T-helper 1 cell treated with Interleukin-12 subunit alpha and Interleukin-12 subunit beta and Interleukin-4 antibody, amounts not matched to agents 30 μg/mL and 1 μg/mL, for 36 hours (primary cell): ENCODE data around the gene SELENOO.

Experiments used
- H3K27ac Mint-ChIP-seq: one replicate; pipeline ENCODE4 v1.8.0; 2021; ENCODE audit warnings: mild to moderate bottlenecking, mixed read lengths
- H3K27me3 Mint-ChIP-seq: one replicate; pipeline ENCODE4 v1.8.0; 2021; ENCODE audit warnings: low read depth, mixed read lengths
- H3K36me3 Mint-ChIP-seq: one replicate; pipeline ENCODE4 v1.8.0; 2021; ENCODE audit warnings: low read depth, mixed read lengths
- H3K4me1 Mint-ChIP-seq: one replicate; pipeline ENCODE4 v1.8.0; 2021; ENCODE audit warnings: low read depth, mixed read lengths
- H3K4me3 Mint-ChIP-seq: one replicate; pipeline ENCODE4 v1.8.0; 2021; ENCODE audit warnings: mild to moderate bottlenecking, moderate library complexity, mixed read lengths
- H3K9me3 Mint-ChIP-seq: one replicate; pipeline ENCODE4 v1.8.0; 2021; ENCODE audit warnings: mixed read lengths

Gene SELENOO

GRCh38 chr22:50252082-50253045, 51.6 kb downstream of the SELENOO start:
- Mint-ChIP-seq H3K27me3 (no peaks in the 10 kb centered on the region), H3K4me3 (no peak overlapping the region), H3K27ac (no peak overlapping the region), H3K9me3 (no peaks in the 10 kb centered on the region), H3K4me1 (peaks cover 8% of the 10 kb centered on the region), H3K36me3 (peaks cover 6% of the 10 kb centered on the region)

- Mint-ChIP-seq H3K27ac (no peak overlapping the region), H3K27me3 (no peaks in the 10 kb centered on the region), H3K4me1 (peaks cover 5% of the 10 kb centered on the region), H3K4me3 (no peak overlapping the region), H3K36me3 (peaks cover 1% of the 10 kb centered on the region), H3K9me3 (no peaks in the 10 kb centered on the region)
These were observed 52.5 kb downstream of the SELENOO start for GRCh38 chr22:50253046-50253915.

GRCh38 chr22:50253941-50254340, 53.1 kb downstream of the SELENOO start:
- no peak overlapping the region for H3K27ac Mint-ChIP-seq
- H3K4me1 Mint-ChIP-seq: peaks cover 5% of the 10 kb centered on the region
- H3K36me3 Mint-ChIP-seq: peaks cover 1% of the 10 kb centered on the region
- no peak overlapping the region for H3K4me3 Mint-ChIP-seq
- peaks cover 1% of the 10 kb centered on the region for H3K27me3 Mint-ChIP-seq
- H3K9me3 Mint-ChIP-seq: no peaks in the 10 kb centered on the region

GRCh38 chr22:50255099-50255498, 54.3 kb downstream of the SELENOO start:
- H3K4me3 Mint-ChIP-seq: no peak overlapping the region
- H3K9me3 Mint-ChIP-seq: no peaks in the 10 kb centered on the region
- H3K36me3 Mint-ChIP-seq: peaks cover 1% of the 10 kb centered on the region
- peaks cover 3% of the 10 kb centered on the region for H3K27me3 Mint-ChIP-seq
- H3K27ac Mint-ChIP-seq: no peak overlapping the region
- peaks cover 5% of the 10 kb centered on the region for H3K4me1 Mint-ChIP-seq

GRCh38 chr22:50255607-50256006, 54.8 kb downstream of the SELENOO start:
- Mint-ChIP-seq H3K4me1 (peaks cover 1% of the 10 kb centered on the region), H3K36me3 (peaks cover 1% of the 10 kb centered on the region), H3K4me3 (no peak overlapping the region), H3K27me3 (peaks cover 3% of the 10 kb centered on the region), H3K27ac (no peak overlapping the region), H3K9me3 (no peaks in the 10 kb centered on the region)

GRCh38 chr22:50256258-50256862, 55.5 kb downstream of the SELENOO start:
- H3K4me1 Mint-ChIP-seq: no peaks in the 10 kb centered on the region
- peaks cover 3% of the 10 kb centered on the region for H3K27me3 Mint-ChIP-seq
- H3K27ac Mint-ChIP-seq: no peak overlapping the region
- no peaks in the 10 kb centered on the region for H3K9me3 Mint-ChIP-seq
- H3K36me3 Mint-ChIP-seq: no peaks in the 10 kb centered on the region
- H3K4me3 Mint-ChIP-seq: no peak overlapping the region

GRCh38 chr22:50257041-50257440, 56.2 kb downstream of the SELENOO start:
- Mint-ChIP-seq H3K27ac (no peak overlapping the region), H3K4me3 (no peak overlapping the region), H3K9me3 (no peaks in the 10 kb centered on the region), H3K36me3 (no peaks in the 10 kb centered on the region), H3K27me3 (peaks cover 5% of the 10 kb centered on the region), H3K4me1 (peaks cover under 1% of the 10 kb centered on the region)

GRCh38 chr22:50257451-50258360, 56.9 kb downstream of the SELENOO start:
- no peak overlapping the region for H3K4me3 Mint-ChIP-seq
- no peaks in the 10 kb centered on the region for H3K9me3 Mint-ChIP-seq
- no peaks in the 10 kb centered on the region for H3K36me3 Mint-ChIP-seq
- peaks cover 4% of the 10 kb centered on the region for H3K4me1 Mint-ChIP-seq
- peaks cover 10% of the 10 kb centered on the region for H3K27me3 Mint-ChIP-seq
- H3K27ac Mint-ChIP-seq: no peak overlapping the region

GRCh38 chr22:50258361-50259292, 57.8 kb downstream of the SELENOO start:
- Mint-ChIP-seq H3K4me3 (no peak overlapping the region), H3K27me3 (peaks cover 10% of the 10 kb centered on the region), H3K36me3 (no peaks in the 10 kb centered on the region), H3K4me1 (peaks cover 4% of the 10 kb centered on the region), H3K27ac (no peak overlapping the region), H3K9me3 (no peaks in the 10 kb centered on the region)

GRCh38 chr22:50259302-50259701, 58.5 kb downstream of the SELENOO start:
- no peak overlapping the region for H3K27ac Mint-ChIP-seq
- H3K27me3 Mint-ChIP-seq: peaks cover 10% of the 10 kb centered on the region
- no peaks in the 10 kb centered on the region for H3K36me3 Mint-ChIP-seq
- no peaks in the 10 kb centered on the region for H3K9me3 Mint-ChIP-seq
- no peak overlapping the region for H3K4me3 Mint-ChIP-seq
- H3K4me1 Mint-ChIP-seq: peaks cover 4% of the 10 kb centered on the region

GRCh38 chr22:50260434-50260800, 59.6 kb downstream of the SELENOO start:
- H3K4me3 Mint-ChIP-seq: peak overlapping the region; percentile 21
- peaks cover 2% of the 10 kb centered on the region for H3K36me3 Mint-ChIP-seq
- H3K27ac Mint-ChIP-seq: no peak overlapping the region
- peaks cover 10% of the 10 kb centered on the region for H3K27me3 Mint-ChIP-seq
- peaks cover 4% of the 10 kb centered on the region for H3K4me1 Mint-ChIP-seq
- H3K9me3 Mint-ChIP-seq: no peaks in the 10 kb centered on the region

- no peak overlapping the region for H3K4me3 Mint-ChIP-seq
These were observed 60.2 kb downstream of the SELENOO start for GRCh38 chr22:50260801-50261614.

More at GRCh38 chr22:50260801-50261614, 60.2 kb downstream of the SELENOO start:
- Mint-ChIP-seq H3K27me3 (peaks cover 10% of the 10 kb centered on the region), H3K36me3 (peaks cover 3% of the 10 kb centered on the region), H3K9me3 (no peaks in the 10 kb centered on the region), H3K4me1 (peaks cover 4% of the 10 kb centered on the region), H3K27ac (no peak overlapping the region)
